Measurements from ENCODE around the gene ENPP7.

Gene ENPP7, protein sequence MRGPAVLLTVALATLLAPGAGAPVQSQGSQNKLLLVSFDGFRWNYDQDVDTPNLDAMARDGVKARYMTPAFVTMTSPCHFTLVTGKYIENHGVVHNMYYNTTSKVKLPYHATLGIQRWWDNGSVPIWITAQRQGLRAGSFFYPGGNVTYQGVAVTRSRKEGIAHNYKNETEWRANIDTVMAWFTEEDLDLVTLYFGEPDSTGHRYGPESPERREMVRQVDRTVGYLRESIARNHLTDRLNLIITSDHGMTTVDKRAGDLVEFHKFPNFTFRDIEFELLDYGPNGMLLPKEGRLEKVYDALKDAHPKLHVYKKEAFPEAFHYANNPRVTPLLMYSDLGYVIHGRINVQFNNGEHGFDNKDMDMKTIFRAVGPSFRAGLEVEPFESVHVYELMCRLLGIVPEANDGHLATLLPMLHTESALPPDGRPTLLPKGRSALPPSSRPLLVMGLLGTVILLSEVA

DNA sequence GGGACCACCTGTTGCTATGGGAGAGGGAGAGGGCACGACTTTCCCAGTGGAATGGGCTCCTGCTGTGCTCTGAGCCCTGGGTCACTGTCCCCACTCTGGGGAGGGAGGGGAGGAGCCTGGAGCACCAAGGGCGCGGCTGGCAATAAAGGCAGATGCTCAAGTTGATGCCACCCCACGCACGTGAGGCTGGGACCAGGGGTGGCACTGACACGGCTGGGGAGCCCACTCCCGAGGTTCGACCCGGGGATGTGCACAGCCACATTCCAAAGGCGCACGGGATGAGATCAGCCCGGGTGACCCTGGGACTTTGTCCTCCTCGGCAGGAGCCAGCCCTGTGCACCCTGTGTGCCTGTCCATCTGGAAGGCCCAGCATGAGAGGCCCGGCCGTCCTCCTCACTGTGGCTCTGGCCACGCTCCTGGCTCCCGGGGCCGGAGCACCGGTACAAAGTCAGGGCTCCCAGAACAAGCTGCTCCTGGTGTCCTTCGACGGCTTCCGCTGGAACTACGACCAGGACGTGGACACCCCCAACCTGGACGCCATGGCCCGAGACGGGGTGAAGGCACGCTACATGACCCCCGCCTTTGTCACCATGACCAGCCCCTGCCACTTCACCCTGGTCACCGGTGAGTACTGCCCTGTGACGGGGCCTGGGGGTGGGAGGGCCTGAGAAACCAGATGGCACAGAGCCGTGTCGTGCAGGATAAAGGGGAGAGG is at the start of gene ENPP7:
Gene ENPP7, plus strand, starts transcription at position 175 of the 715 bp plus-strand sequence. Its CDS starts 197 bp downstream, at position 372.
- no peak for FAIRE-seq

DNA sequence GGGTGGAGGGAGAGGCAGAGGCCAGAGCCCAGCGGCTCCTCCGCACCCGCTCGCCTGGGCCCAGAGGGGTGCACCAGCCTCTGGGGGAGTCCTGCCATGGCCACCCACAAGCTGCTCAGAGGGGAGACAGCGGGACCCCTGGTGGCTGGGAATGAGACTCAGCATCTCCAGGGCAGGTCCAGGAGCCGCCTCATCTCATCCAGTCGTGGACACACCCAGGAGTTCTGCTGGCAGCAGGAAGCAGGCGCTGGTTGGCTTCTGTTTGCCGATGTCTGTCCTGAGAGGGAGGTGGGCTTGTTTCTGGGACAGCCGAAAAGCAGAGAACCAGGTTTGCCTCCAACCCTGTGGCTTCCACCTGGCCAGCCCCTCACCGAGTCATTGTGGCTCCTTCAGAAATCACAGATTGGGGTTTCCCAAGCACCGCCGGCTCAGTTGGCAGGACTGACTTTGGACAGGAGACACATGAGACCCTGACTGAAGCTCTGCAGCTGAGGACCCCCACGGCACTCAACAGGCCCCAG is 49.6 kb upstream of the ENPP7 start:
- no peak for FAIRE-seq

DNA sequence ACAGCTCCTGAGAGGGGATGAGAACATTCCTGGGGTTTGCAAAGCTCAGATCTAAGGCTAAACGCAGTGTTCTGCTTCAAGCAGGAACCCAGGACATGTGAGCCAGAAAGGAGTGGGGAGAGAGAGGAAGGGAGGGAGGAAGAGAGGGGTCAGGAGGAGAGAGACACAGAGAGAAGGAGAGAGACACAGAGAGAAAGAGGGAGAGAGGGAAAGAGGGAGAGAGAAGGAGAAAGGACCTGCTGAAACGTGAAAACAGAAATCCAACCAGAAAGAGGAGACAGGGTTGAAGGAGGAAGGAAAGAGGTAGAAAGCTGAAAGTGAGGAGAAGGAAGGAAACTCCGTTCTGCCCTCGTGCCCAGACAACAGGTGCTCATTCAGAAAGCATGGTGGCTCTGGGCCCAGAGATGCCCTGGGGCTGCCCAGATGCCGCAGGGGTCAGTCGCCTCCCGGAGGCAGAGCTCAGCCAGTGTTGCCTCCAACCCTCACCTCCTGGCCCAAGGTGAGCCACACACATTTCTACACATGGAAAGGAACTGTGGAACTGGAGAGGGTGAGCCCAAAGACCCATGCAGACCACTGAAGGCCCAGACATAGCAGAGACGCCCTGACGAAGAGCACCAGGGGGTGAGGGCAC is 49.0 kb upstream of the ENPP7 start:
- FAIRE-seq = no peak

GRCh38 chr17:79683365-79683764 is 47.4 kb upstream of the ENPP7 start:
- no peak for FAIRE-seq

DNA sequence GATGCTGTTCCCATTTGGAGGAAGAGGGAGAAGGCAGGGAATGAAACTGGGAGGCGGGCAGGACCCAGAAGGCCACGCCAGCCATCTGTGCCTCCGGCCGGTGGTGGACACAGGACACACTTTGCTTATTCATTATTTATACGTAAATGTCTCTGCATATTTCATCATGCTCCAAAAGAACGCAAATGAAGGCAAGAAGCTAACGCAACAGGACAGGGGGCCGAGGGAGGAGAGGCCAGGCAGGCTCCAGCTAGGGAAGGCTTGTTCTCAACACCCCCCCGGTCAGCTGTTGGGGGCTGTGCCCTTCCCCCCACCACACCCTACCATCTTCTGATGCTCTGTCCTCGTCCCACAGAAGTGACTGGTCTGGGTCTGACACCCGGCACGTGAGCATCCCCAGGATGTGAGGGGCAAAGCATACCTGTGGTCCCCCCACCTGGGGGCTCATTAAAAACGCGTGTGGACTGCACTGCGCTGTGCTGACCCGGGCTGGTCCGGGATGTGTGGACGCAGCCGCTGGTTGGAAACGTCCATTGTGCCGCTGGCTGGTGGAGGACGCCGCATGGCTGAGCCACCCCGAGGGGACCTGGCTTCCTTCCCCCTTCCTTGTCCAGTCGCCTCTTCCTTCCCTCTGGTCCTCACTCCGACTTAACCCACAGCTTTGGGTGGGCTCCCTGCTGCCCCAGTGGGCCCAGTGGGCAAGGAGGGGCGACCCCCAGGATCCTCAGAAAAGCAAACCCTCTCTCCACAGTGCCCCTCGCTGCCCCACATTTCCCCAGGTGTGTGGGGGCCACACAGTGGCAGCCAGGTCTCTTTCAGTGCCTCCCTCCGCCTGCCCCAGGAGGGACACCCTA is 46.4 kb upstream of the ENPP7 start:
- no peak for FAIRE-seq

DNA sequence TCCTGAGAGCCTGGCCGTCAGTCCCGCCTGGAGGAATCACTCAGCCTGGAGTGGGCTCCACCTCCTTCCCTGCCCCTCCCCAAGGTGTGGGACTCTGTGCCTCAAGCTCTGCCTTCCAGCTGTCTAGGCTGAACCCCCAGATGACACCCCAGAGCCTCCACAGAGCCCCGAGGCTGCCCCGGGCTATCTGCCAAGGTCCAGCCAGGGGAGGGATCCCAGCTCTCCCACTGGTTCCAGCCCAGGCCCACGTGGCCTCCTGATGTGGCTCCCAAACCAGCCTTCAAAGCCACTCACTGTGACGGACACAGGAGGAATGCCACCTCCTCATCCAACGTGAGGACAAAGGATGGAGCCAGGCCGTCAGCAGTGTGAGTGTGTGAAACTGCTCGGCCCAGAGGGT is 45.6 kb upstream of the ENPP7 start:
- no peak for FAIRE-seq

DNA sequence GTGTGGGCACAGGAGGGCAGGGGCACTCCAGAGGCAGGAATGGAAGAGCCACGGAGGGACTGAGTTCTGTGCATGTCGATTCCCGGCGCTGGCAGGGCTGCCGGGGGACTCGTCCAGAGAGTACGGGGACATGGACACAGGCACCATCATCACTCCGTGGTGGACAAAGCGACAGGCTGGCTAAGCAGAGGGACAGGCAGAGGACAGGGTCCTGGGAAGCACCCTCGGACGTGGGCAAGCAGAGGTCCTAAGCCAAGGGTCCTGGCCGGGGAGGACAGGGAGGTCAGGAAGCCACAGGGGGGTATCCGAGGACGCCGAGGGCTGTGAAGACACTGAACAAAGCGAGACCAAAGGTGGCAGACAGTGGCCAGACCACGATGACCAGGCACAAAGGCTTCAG is 44.3 kb upstream of the ENPP7 start:
- no peak for FAIRE-seq

- FAIRE-seq = no peak
Observed at GRCh38 chr17:79690466-79690865, 40.3 kb upstream of the ENPP7 start.

DNA sequence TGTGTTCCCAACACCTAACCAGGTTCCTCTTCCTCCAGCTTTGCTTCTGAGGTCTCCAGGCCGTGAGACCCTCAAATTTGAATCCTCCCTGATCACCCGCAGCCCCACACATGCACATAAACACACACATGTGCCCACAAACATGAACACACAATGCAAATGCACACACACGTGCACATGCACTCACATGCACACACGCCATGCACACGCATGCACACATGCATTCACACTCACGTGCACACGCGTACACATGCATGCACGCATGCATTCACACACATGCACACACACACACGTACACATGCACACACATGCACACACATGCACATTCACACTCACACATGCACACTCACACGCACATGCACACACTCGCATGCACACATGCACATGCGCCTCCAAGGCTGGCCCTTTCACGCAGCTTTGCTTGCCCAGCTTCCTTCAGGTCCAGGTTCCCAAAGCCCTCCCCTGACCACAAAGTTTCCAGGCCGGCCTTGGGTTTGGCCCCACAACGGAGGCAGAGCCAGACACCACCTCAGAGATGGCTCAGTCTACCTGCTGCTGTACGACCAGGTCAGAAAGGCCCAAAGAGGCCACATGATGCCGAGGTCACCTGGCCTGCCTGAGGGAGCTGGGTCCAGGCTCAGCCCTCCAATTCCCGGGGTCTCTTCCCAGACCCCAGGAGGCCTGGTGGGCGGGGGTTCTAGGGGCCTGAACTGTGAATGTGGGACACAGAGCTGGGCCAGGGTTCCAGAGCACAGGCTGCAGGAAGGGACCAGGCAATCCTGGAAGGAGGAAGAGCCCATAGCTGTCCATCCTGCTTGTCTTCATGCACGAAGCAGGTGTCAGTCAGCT is 39.5 kb upstream of the ENPP7 start:
- FAIRE-seq = no peak

DNA sequence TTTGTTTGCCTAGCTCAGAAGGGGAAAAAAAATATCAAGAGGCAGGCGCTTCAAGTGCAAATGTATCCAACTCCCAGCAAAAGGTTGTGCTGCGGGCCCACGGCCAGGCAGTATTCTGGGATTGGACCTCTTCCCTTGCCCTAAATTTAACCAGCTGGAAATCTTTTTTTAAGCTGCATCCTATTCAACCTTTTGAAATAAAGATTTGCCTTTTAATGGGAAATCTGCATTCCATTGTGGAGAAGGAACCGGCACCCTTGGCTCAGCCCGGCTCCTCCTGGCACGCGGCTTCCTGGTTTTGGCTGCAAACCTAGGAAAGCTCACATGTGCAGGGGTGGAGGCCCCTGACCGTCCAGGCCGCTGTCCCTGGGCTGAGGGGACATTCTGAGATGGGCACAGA is 38.8 kb upstream of the ENPP7 start:
- no peak for FAIRE-seq

GRCh38 chr17:79693419-79693818 is 37.3 kb upstream of the ENPP7 start:
- no peak for FAIRE-seq

GRCh38 chr17:79695293-79695790 is 35.4 kb upstream of the ENPP7 start:
- no peak for FAIRE-seq

GRCh38 chr17:79695797-79696609 is 34.7 kb upstream of the ENPP7 start:
- FAIRE-seq = no peak

- no peak for FAIRE-seq
Observed at GRCh38 chr17:79696610-79696982, 34.1 kb upstream of the ENPP7 start.

GRCh38 chr17:79698146-79698846 is 32.4 kb upstream of the ENPP7 start:
- no peak for FAIRE-seq

- no peak for FAIRE-seq
Observed at GRCh38 chr17:79699386-79700036, 31.2 kb upstream of the ENPP7 start.

- FAIRE-seq = no peak
Observed at GRCh38 chr17:79700592-79700991, 30.2 kb upstream of the ENPP7 start.

GRCh38 chr17:79702034-79702433 is 28.7 kb upstream of the ENPP7 start:
- FAIRE-seq = no peak

GRCh38 chr17:79702550-79703236 is 28.1 kb upstream of the ENPP7 start:
- FAIRE-seq = no peak

Data from TTC549 (cell line).